AG04450 (cell line): ENCODE results near the gene BANF1. TPM values are rescaled to one million over a fixed set of nuclear protein-coding genes. Genes with fewer than 3 reads are reported as not detected.

Experiments
- CTCF ChIA-PET: fragments of 300-600, 350-600 bp; formaldehyde crosslinking; extraction: SDS; loops from one replicate; lab custom pipeline; 2022; ENCODE audit warnings: antibody characterized with exemption, inconsistent platforms; lab: Charles Lee
- POLR2A ChIA-PET: fragments of 350-600 bp; formaldehyde crosslinking; extraction: SDS; loops from one replicate; lab custom pipeline; 2021; ENCODE audit warnings: antibody characterized with exemption, inconsistent platforms; lab: Yijun Ruan, JAX
- DNase-seq: peaks from one replicate; pipeline ENCODE4 v3.0.0-alpha.2; 2011; ENCODE audit warnings: low read depth, low spot score
- H3K27ac ChIP-seq: one replicate; pipeline ENCODE4 v1.5.1; 2012; ENCODE audit warnings: low read depth, low read length, control low read depth
- H3K27me3 ChIP-seq: one replicate; pipeline ENCODE4 v1.6.0; 2012; ENCODE audit warnings: low read length; ENCODE audit not compliant: control insufficient read depth, insufficient read depth
- H3K4me3 ChIP-seq: 2 replicates; pipeline ENCODE4 v1.5.1; 2011; ENCODE audit warnings: mild to moderate bottlenecking, low read depth, low read length, control low read depth
- H3K9me3 ChIP-seq: 2 replicates; pipeline ENCODE4 v1.5.1; 2012; ENCODE audit warnings: low read length; ENCODE audit not compliant: control insufficient read depth, insufficient read depth
- CTCF ChIP-seq: IDR thresholded peaks from 2 replicates; pipeline ENCODE4 v1.5.1; 2011; ENCODE audit warnings: low read depth, low read length, control low read depth, inconsistent platforms
- polyA plus RNA-seq: library from polyadenylated mRNA; depleted of rRNA; stranded (reverse); fragments of >200 nt; gene quantifications from 2 replicates; pipeline ENCODE4 v1.2.3, GENCODE V29; 2011

Gene BANF1
- polyA plus RNA-seq, 1 experiment = 227 TPM

GRCh38 chr11:65964906-65965305, 37.4 kb upstream of the BANF1 start:
- no peaks in the 10 kb centered on the region for H3K27me3 ChIP-seq
- ChIA-PET CTCF (no interaction called here), POLR2A (no interaction called here)
- TF ChIP-seq CTCF = no peak
- no peak overlapping the region for H3K4me3 ChIP-seq
- no peak for DNase-seq
- no peak overlapping the region for H3K27ac ChIP-seq
- H3K9me3 ChIP-seq = no peaks in the 10 kb centered on the region; the same call in 1 of the 2 replicates

GRCh38 chr11:65965986-65966762, 36.1 kb upstream of the BANF1 start:
- Histone ChIP-seq H3K9me3 (no peaks in the 10 kb centered on the region; the same call in 1 of the 2 replicates), H3K27ac (no peak overlapping the region), H3K4me3 (no peak overlapping the region), H3K27me3 (no peaks in the 10 kb centered on the region)
- CTCF ChIA-PET = interaction anchor here (0.8 to 1.4 kb wide), 2 partner anchors 26 to 82 kb away, joined by 3 read pairs; no protein-coding TSS in a partner anchor
- TF ChIP-seq CTCF = no peak
- DNase-seq = no peak
- POLR2A ChIA-PET = no interaction called here

DNA sequence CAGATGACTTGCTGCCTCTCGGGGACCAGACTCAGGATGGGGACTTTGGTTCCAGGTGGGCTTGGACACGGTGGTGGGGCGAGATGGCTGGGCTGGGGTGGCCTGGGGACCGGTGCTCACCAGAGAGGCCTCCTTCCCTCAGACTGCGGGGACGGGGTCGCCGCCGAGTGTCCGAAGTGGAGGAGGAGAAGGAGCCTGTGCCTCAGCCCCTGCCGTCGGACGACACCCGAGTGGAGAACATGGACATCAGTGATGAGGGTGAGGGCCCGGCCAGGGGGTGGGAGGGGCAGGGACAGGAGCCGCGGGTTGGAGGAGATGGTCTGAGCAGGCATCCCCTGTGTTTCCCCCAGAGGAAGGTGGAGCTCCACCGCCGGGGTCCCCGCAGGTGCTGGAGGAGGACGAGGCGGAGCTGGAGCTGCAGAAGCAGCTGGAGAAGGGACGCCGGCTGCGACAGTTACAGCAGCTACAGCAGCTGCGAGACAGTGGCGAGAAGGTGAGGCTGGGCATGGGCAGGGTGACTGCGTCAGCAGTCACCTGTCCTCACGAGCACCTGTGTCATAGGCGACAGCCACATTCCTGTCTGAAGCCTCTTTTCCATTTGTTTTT, 34.9 kb upstream of the BANF1 start:
- Histone ChIP-seq H3K9me3 (no peaks in the 10 kb centered on the region; the same call in 1 of the 2 replicates), H3K27ac (no peak overlapping the region), H3K4me3 (no peak overlapping the region), H3K27me3 (no peaks in the 10 kb centered on the region)
- CTCF ChIA-PET = interaction anchor here (1.4 to 1.6 kb wide), 3 partner anchors 25 to 83 kb away, joined by 3 to 8 read pairs (median 6); partner anchors contain the start of gene FIBP
- TF ChIP-seq CTCF = no peak
- POLR2A ChIA-PET = no interaction called here
- DNase-seq = no peak

GRCh38 chr11:65968600-65969482, 33.5 kb upstream of the BANF1 start:
- Histone ChIP-seq H3K27me3 (no peaks in the 10 kb centered on the region), H3K4me3 (no peak overlapping the region), H3K9me3 (no peaks in the 10 kb centered on the region; the same call in 1 of the 2 replicates), H3K27ac (no peak overlapping the region)
- POLR2A ChIA-PET = no interaction called here
- TF ChIP-seq CTCF = no peak
- CTCF ChIA-PET = interaction anchor here (0.6 to 1.6 kb wide), 3 partner anchors 17 to 84 kb away, joined by 6 to 14 read pairs (median 8); partner anchors contain the start of gene FIBP
- DNase-seq = no peak
